H1 (cell line): ENCODE measurements around the gene PPIF. TPM values are rescaled to one million over a fixed set of nuclear protein-coding genes. Genes with fewer than 3 reads are reported as not detected.

ENCODE experiments used
- ATF2 ChIP-seq: IDR thresholded peaks from 2 replicates; pipeline ENCODE4 v1.6.1; 2012; ENCODE audit warnings: low read length, inconsistent platforms
- BCL11A ChIP-seq, 2 experiments: IDR thresholded peaks; one replicate each; pipeline ENCODE4 v1.6.1; 2011; ENCODE audit warnings: low read depth in 2 of 2, low read length in 2 of 2, mild to moderate bottlenecking in 2 of 2
- CBX5 ChIP-seq: fragments of 300-800, 300-1000 bp; sonication (generic); IDR thresholded peaks from 2 replicates; pipeline ENCODE4 v1.7.1; 2016; ENCODE audit warnings: antibody characterized with exemption, low read length, low read depth
- CBX8 ChIP-seq: fragments of 300-800, 300-1000 bp; sonication (generic); IDR thresholded peaks from 2 replicates; pipeline ENCODE4 v1.7.1; 2016; ENCODE audit warnings: low read depth, low read length, borderline replicate concordance
- CEBPB ChIP-seq: IDR thresholded peaks from 2 replicates; pipeline ENCODE4 v1.6.1; 2012; ENCODE audit warnings: low read depth, low read length
- E2F6 ChIP-seq: IDR thresholded peaks from 2 replicates; pipeline ENCODE4 v1.6.1; 2012; ENCODE audit warnings: inconsistent platforms
- EGR1 ChIP-seq: IDR thresholded peaks from 2 replicates; pipeline ENCODE4 v1.6.1; 2011; ENCODE audit warnings: low read depth, low read length, borderline replicate concordance
- GTF2F1 ChIP-seq: IDR thresholded peaks from 2 replicates; pipeline ENCODE4 v1.6.1; 2012; ENCODE audit warnings: low read depth, low read length, improper control_type of control experiment, borderline replicate concordance
- HDAC2 ChIP-seq, 2 experiments: fragments of 300-600 bp in 1 of 2; sonication (generic) in 1 of 2; IDR thresholded peaks; 2 replicates each; pipeline ENCODE4 v1.6.1; 2011 to 2012; ENCODE audit warnings: low read depth in 2 of 2, low read length in 2 of 2, mild to moderate bottlenecking in 2 of 2, moderate library complexity in 2 of 2, borderline replicate concordance in 1 of 2, inconsistent platforms in 1 of 2
- MAFK ChIP-seq: IDR thresholded peaks from 2 replicates; pipeline ENCODE4 v1.6.1; 2012; ENCODE audit warnings: low read depth, mild to moderate bottlenecking, improper control_type of control experiment, low read length
- MAX ChIP-seq: IDR thresholded peaks from 2 replicates; pipeline ENCODE4 v1.6.1; 2012; ENCODE audit warnings: inconsistent platforms
- NANOG ChIP-seq: IDR thresholded peaks from 2 replicates; pipeline ENCODE4 v1.6.1; 2011; ENCODE audit warnings: low read length, low read depth, mild to moderate bottlenecking, inconsistent platforms; ENCODE audit not compliant: insufficient read depth, poor library complexity, severe bottlenecking
- NRF1 ChIP-seq: IDR thresholded peaks from 2 replicates; pipeline ENCODE4 v1.6.1; 2011; ENCODE audit warnings: mild to moderate bottlenecking, low read depth, low read length, improper control_type of control experiment
- POLR2A ChIP-seq, 2 experiments: IDR thresholded peaks; 1 replicate in 1 of 2; 2 replicates in 1 of 2; pipeline ENCODE4 v1.6.1; 2011; ENCODE audit warnings: low read depth in 2 of 2, low read length in 2 of 2, mild to moderate bottlenecking in 2 of 2; ENCODE audit errors: control extremely low read depth in 1 of 2
- POLR2AphosphoS5 ChIP-seq: IDR thresholded peaks from 2 replicates; pipeline ENCODE4 v1.6.1; 2011; ENCODE audit warnings: low read depth, low read length
- POU5F1 ChIP-seq: IDR thresholded peaks from 2 replicates; pipeline ENCODE4 v1.6.1; 2011; ENCODE audit warnings: low read depth, mild to moderate bottlenecking, low read length, moderate library complexity
- SIN3A ChIP-seq, 2 experiments: IDR thresholded peaks in 1 of 2; conservative IDR thresholded peaks in 1 of 2; 2 replicates each; pipeline ENCODE4 v1.6.1; 2011 to 2012; ENCODE audit warnings: low read length in 2 of 2, improper control_type of control experiment in 1 of 2, low read depth in 1 of 2, mild to moderate bottlenecking in 1 of 2
- SIX5 ChIP-seq: IDR thresholded peaks from 2 replicates; pipeline ENCODE4 v1.6.1; 2011; ENCODE audit warnings: mild to moderate bottlenecking, low read depth, low read length
- SRF ChIP-seq: IDR thresholded peaks from 2 replicates; pipeline ENCODE4 v1.6.1; 2011; ENCODE audit warnings: mild to moderate bottlenecking, low read depth, low read length, moderate library complexity
- TAF1 ChIP-seq: IDR thresholded peaks from 2 replicates; pipeline ENCODE4 v1.6.1; 2011; ENCODE audit warnings: mild to moderate bottlenecking, low read depth, low read length
- USF2 ChIP-seq: IDR thresholded peaks from 2 replicates; pipeline ENCODE4 v1.6.1; 2011; ENCODE audit warnings: low read length, improper control_type of control experiment
- polyA plus RNA-seq, 7 experiments: library from polyadenylated mRNA; depleted of rRNA in 3 of 7; stranded (reverse) in 5 of 7; unstranded in 2 of 7; fragments of >200 nt in 5 of 7; fragments of 200-250 nt in 2 of 7; gene quantifications; 1 replicate in 5 of 7; 2 replicates in 1 of 7; 4 replicates in 1 of 7; pipeline versions ENCODE4 v1.2.1 to v1.2.3, GENCODE V29; 2011 to 2013; ENCODE audit warnings: missing spikeins in 2 of 7, mixed read lengths in 2 of 7
- total RNA-seq: library from RNA; stranded (reverse); fragmentation: NEBNext Ultra II Directional; extraction: Animal tissue kit (Norgen Biotek cat#: 25700); gene quantifications from 2 replicates; pipeline ENCODE4 v1.2.1, GENCODE V29; 2021

Gene PPIF
- total and polyA plus RNA-seq, 2 of the 8 experiments (the other 6 are each of a cell fraction or from before 2014, with no cell fraction given): 70.2 to 77.6 TPM

DNA sequence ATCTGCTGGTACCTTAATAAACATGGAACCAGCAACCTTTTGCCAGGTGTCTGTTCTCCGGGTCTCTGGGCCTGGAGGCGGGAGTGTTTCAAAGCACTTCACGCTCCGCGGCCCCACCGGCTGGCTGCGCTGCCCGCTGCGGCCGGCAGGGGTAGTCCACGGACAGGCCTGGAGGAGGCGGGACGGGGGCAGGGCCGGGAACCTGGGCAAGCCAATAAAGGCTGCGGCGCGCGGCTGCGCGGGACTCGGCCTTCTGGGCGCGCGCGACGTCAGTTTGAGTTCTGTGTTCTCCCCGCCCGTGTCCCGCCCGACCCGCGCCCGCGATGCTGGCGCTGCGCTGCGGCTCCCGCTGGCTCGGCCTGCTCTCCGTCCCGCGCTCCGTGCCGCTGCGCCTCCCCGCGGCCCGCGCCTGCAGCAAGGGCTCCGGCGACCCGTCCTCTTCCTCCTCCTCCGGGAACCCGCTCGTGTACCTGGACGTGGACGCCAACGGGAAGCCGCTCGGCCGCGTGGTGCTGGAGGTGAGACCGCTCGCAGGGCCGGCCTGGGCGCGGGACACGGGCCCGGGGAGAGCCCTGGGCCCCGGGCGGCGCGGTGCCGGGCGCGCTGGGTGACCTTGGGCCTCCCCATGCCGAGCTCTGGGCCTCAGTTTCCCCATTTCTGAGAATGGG is at the start of gene PPIF (continued):
- TF ChIP-seq POLR2A (IDR thresholded peaks at IDR 0.05; ENCODE audit: control extremely low read depth in 1 of 2, low read depth in 2 of 2, low read length in 2 of 2) (peak in 1 of 2 experiments; percentile 67; a peak in 1 of 3 replicates), SIX5 (no peak), MAFK (no peak), POU5F1 (no peak), TAF1 (peak; percentile 78), SIN3A (conservative IDR thresholded peaks at IDR 0.05 in 1 of 2, IDR thresholded peaks at IDR 0.05 in 1 of 2; ENCODE audit: low read depth in 1 of 2, low read length in 2 of 2) (no peak), MAX (peak; percentile 59), USF2 (no peak), EGR1 (no peak), GTF2F1 (no peak), NANOG (no peak), CEBPB (no peak), HDAC2 (IDR thresholded peaks at IDR 0.05; ENCODE audit: borderline replicate concordance in 1 of 2, low read depth in 2 of 2, low read length in 2 of 2) (no peak), E2F6 (no peak; the same call in 1 of the 2 replicates), CBX5 (no peak), ATF2 (no peak), BCL11A (IDR thresholded peaks at IDR 0.05; ENCODE audit: low read depth in 2 of 2, low read length in 2 of 2) (no peak), POLR2AphosphoS5 (peak; percentile 67), SRF (no peak), CBX8 (no peak), NRF1 (peak; percentile 46)
